SK-N-MC (cell line): ENCODE results near the gene HABP2.

ENCODE experiments used
- EZH2 ChIP-seq: fragments of 200-600 bp; sonication (generic); IDR thresholded peaks from one replicate; pipeline ENCODE4 v1.6.1; 2017; ENCODE audit warnings: antibody characterized with exemption
- POLR2AphosphoS5 ChIP-seq: IDR thresholded peaks from 2 replicates; pipeline ENCODE4 v1.6.1; 2012; ENCODE audit warnings: mild to moderate bottlenecking, low read depth, low read length, borderline replicate concordance

DNA sequence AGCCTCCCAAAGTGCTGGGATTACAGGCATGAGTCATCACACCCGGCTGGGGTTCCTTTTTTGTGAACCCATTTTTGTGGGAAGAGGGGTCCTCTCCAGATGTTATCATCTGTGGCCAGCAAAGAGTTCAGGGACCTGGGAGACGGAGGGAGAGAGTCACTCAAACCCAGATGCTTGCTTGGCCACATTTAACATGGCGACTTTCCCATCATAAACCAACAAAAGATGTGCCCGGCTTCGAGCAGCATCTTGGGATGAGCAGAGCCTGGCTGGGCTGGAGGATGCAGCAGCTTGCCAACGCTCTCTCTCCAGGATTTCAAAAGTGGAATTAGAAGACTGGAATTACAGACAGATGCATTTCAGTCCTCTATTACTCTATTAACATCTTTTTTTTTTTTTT lies 19.1 kb upstream of the HABP2 start:
- TF ChIP-seq EZH2 = no peak
- TF ChIP-seq POLR2AphosphoS5 = no peak
